ENCODE data around the gene CD79A. TPM values are rescaled to one million over a fixed set of nuclear protein-coding genes. Genes with fewer than 3 reads are reported as not detected.

The CD79A gene
- total RNA-seq, 1 donor from 2014 or later: 0.47 TPM

GRCh38 chr19:41929536-41930071 lies 52.5 kb downstream of the CD79A start:
- DNase-seq (ENCODE audit: extremely low read depth, low read depth, low spot score): no peak

- DNase-seq (ENCODE audit: extremely low read depth, low read depth, low spot score): no peak
Measured at GRCh38 chr19:41930322-41930722, 53.2 kb downstream of the CD79A start.

Other genes with a start within 250 kb of the CD79A start
- not detected in 2 replicates for gene CEACAM7, start 189.0 kb upstream of the CD79A start, total RNA-seq
- not detected in 2 replicates for gene CEACAM5, start 168.7 kb upstream of the CD79A start, total RNA-seq
- gene CEACAM6, start 121.7 kb upstream of the CD79A start, total RNA-seq: not detected in 2 replicates
- gene CEACAM3, start 80.7 kb upstream of the CD79A start, total RNA-seq: not detected in 2 replicates
- gene LYPD4, start 32.6 kb upstream of the CD79A start, total RNA-seq: not detected in 2 replicates
- not detected in 2 replicates for gene DMRTC2, start 32.2 kb upstream of the CD79A start, total RNA-seq
- gene RPS19, start 17.0 kb upstream of the CD79A start, total RNA-seq: 1,545 and 1,877 TPM in 2 replicates
- 94.4 and 112 TPM in 2 replicates for gene ARHGEF1, start 5.9 kb downstream of the CD79A start, total RNA-seq
- gene ERFL, start 51.2 kb downstream of the CD79A start, total RNA-seq: not detected in 2 replicates
- gene RABAC1, start 82.0 kb downstream of the CD79A start, total RNA-seq: 232 and 270 TPM in 2 replicates
- 0.06 TPM in 1 of 2 replicates, not detected in the other for gene ATP1A3, start 117.0 kb downstream of the CD79A start, total RNA-seq
- gene GRIK5, start 192.9 kb downstream of the CD79A start, total RNA-seq: 0.23 TPM in 1 of 2 replicates, not detected in the other
- 16.2 and 20.4 TPM in 2 replicates for gene ZNF574, start 198.9 kb downstream of the CD79A start, total RNA-seq